ENCODE data around the gene EHD4. TPM values are rescaled to one million over a fixed set of nuclear protein-coding genes. Genes with fewer than 3 reads are reported as not detected.

The EHD4 gene
- total RNA-seq, 1 donor from 2014 or later: 21.1 TPM

DNA sequence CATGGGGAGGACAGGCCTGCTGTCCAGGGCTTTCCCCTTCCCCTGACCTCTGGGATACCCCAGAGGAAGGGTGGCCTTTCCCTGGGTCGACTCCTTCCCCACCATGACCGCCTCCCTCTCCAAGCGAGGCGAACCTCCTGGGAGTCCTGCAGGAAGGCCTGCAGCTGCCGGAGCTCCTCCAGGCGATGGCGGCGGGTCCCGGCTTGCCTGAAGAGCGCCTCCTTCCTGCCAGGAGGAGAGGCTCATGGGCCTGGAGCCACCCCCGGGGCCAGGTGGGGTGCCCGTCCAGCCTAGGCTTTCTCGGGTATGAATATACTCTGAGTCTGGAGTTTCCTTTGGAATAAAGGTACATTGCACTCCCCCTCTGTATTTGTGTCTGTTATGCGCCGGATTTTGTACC is 113.6 kb downstream of the EHD4 start:
- FAIRE-seq: no peak
- TF ChIP-seq, protein P1, sequence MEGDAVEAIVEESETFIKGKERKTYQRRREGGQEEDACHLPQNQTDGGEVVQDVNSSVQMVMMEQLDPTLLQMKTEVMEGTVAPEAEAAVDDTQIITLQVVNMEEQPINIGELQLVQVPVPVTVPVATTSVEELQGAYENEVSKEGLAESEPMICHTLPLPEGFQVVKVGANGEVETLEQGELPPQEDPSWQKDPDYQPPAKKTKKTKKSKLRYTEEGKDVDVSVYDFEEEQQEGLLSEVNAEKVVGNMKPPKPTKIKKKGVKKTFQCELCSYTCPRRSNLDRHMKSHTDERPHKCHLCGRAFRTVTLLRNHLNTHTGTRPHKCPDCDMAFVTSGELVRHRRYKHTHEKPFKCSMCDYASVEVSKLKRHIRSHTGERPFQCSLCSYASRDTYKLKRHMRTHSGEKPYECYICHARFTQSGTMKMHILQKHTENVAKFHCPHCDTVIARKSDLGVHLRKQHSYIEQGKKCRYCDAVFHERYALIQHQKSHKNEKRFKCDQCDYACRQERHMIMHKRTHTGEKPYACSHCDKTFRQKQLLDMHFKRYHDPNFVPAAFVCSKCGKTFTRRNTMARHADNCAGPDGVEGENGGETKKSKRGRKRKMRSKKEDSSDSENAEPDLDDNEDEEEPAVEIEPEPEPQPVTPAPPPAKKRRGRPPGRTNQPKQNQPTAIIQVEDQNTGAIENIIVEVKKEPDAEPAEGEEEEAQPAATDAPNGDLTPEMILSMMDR (IDR thresholded peaks at IDR 0.05; ENCODE audit: insufficient read depth, low read length, severe bottlenecking): no peak
- no peak overlapping the region for H3K4me3 ChIP-seq (ENCODE audit: low read depth, low read length)
- H3K36me3 ChIP-seq (ENCODE audit: control insufficient read depth, insufficient read depth, low read length): no peaks in the 10 kb centered on the region
- DNase-seq (ENCODE audit: low read depth): no peak
- no peaks in the 10 kb centered on the region for H3K27me3 ChIP-seq (ENCODE audit: control insufficient read depth, insufficient read depth, low read length)

DNA sequence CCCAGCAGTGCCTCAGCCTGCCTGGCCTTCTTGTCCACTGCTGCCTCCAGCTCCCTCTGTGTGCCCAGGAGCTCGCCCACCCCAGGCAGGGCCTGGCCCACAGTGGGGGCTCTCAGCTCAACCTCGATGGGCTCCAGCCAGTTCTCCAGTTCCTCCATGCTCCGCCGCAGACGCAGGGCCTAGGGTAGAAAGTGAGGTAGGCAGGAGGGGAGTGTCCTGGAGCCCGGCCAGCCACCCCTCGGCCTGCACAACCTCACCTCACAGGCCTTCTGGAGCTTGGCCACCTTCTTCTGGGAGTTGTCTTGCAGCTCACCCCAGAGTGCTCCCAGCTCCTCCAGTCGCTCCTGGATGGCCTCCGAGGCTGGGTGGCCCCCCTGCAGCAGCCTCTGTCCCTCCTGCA is 115.0 kb downstream of the EHD4 start:
- DNase-seq (ENCODE audit: low read depth) (no peak), FAIRE-seq (no peak)
- Histone ChIP-seq H3K36me3 (ENCODE audit: control insufficient read depth, insufficient read depth, low read length) (no peaks in the 10 kb centered on the region), H3K27me3 (ENCODE audit: control insufficient read depth, insufficient read depth, low read length) (no peaks in the 10 kb centered on the region), H3K4me3 (ENCODE audit: low read depth, low read length) (no peak overlapping the region)
- TF ChIP-seq, protein P1 (IDR thresholded peaks at IDR 0.05; ENCODE audit: insufficient read depth, low read length, severe bottlenecking): no peak

DNA sequence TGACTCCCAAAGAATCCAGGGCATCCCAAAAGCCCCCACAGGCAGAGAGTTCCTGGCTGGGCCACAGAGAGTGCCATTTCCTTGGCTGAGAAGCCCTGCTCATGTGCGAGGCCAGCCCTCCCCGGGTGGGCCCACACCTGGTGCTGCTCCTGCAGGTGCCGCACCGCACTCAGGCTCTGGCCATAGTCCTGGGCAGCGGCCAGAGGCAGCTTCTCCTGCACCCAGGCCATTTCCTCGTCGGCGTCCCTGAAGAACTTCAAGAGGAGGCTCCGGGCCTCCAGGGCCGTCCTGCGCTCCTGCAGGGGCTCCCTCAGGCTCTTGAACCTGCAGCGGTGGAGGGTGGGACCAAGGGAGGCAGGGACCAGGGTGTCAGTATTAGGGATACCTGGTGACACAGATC is 115.6 kb downstream of the EHD4 start:
- DNase-seq (ENCODE audit: low read depth) (no peak), FAIRE-seq (no peak)
- no peaks in the 10 kb centered on the region for H3K36me3 ChIP-seq (ENCODE audit: control insufficient read depth, insufficient read depth, low read length)
- no peaks in the 10 kb centered on the region for H3K27me3 ChIP-seq (ENCODE audit: control insufficient read depth, insufficient read depth, low read length)
- TF ChIP-seq, protein P1 (IDR thresholded peaks at IDR 0.05; ENCODE audit: insufficient read depth, low read length, severe bottlenecking): no peak
- no peak overlapping the region for H3K4me3 ChIP-seq (ENCODE audit: low read depth, low read length)

DNA sequence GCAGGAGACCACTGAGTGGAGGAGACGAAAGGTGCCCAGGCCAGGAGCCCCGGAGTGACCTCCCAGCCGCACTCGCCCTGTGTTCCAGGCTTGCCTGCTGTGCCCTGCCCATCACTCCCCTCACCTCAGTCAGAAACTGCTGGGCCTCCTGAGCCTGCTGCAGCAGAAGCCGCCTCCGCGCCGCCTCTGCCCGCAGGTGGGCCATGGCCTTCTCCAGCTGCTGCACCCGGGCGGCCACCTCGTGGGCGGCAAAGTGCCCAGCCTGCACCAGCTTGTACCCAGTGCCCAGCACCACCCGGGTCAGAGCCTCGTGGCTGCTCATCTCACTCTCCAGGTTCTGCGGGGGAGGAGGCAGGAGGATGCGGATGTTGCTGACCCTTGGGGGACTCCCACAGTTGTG is 116.1 kb downstream of the EHD4 start:
- DNase-seq (ENCODE audit: low read depth): no peak
- H3K4me3 ChIP-seq (ENCODE audit: low read depth, low read length): no peak overlapping the region
- TF ChIP-seq, protein P1 (IDR thresholded peaks at IDR 0.05; ENCODE audit: insufficient read depth, low read length, severe bottlenecking): no peak
- no peaks in the 10 kb centered on the region for H3K36me3 ChIP-seq (ENCODE audit: control insufficient read depth, insufficient read depth, low read length)
- H3K27me3 ChIP-seq (ENCODE audit: control insufficient read depth, insufficient read depth, low read length): no peaks in the 10 kb centered on the region
- FAIRE-seq: no peak

DNA sequence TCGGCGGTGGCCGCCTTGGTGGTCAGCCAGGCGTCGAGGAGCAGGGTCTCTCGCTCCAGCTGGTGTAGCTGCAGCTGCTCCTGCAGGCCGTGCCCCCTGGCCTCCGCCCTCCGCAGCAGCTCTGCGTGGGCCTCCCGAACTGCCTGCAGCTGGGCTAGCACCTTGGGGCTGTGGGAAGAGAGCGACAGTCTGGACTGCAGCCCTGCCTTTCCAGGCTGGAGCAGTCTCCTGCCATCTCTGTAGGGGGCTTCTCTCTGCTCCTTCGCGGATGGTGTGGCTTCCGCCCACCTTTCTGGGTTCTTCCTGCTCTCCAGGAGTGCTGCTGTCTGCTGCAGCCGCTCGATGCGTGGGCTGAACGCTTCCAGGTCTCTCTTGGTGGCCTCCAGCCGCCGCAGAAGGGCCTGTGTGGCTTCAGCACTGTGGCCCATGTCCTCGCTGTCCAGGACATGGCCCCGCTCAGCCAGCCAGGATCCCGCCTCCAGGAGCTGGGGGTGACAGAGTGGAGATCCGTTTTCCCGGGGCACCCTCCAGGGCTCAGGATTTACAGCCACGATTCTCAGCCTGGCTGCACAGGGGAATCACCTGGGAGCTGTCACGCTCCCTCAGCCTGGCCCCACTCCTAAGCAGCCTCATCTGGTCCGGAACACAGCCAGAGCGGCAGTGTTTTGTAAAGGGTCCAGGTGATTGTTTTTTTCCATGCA is 116.9 kb downstream of the EHD4 start:
- FAIRE-seq: no peak
- no peaks in the 10 kb centered on the region for H3K36me3 ChIP-seq (ENCODE audit: control insufficient read depth, insufficient read depth, low read length)
- no peak for DNase-seq (ENCODE audit: low read depth)
- TF ChIP-seq, protein P1 (IDR thresholded peaks at IDR 0.05; ENCODE audit: insufficient read depth, low read length, severe bottlenecking): no peak
- H3K27me3 ChIP-seq (ENCODE audit: control insufficient read depth, insufficient read depth, low read length): no peaks in the 10 kb centered on the region
- H3K4me3 ChIP-seq (ENCODE audit: low read depth, low read length): no peak overlapping the region

DNA sequence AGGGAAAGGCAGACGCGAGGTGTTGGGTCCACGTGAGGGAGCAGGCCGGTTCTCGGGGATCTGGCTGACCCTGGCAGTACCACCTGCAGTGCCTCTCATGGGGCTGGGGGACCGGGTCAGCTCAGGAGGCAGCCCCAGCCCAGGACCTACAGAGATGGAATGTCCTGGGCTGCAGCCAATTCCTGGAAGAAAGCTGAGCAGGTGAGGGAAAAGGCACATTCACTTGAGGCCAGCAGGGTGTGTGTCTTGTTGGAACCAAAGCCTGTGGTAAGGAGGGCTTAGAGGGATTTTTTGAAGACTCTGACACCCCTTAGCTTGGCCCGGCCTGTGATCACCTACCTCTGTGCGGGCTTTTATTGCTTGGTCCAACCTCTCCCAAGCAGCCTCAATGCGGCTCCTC is 117.9 kb downstream of the EHD4 start:
- no peaks in the 10 kb centered on the region for H3K27me3 ChIP-seq (ENCODE audit: control insufficient read depth, insufficient read depth, low read length)
- TF ChIP-seq, protein P1 (IDR thresholded peaks at IDR 0.05; ENCODE audit: insufficient read depth, low read length, severe bottlenecking): no peak
- H3K36me3 ChIP-seq (ENCODE audit: control insufficient read depth, insufficient read depth, low read length): no peaks in the 10 kb centered on the region
- no peak overlapping the region for H3K4me3 ChIP-seq (ENCODE audit: low read depth, low read length)
- FAIRE-seq (no peak), DNase-seq (ENCODE audit: low read depth) (no peak)
